H9 (cell line): ENCODE measurements around the gene ZBTB22. TPM values are rescaled to one million over a fixed set of nuclear protein-coding genes. Genes with fewer than 3 reads are reported as not detected.

Experiments used
- DNase-seq: peaks from one replicate; pipeline ENCODE4 v3.0.0-alpha.2; 2017
- H2AFZ ChIP-seq: one replicate; pipeline ENCODE4 v1.6.1; 2013; ENCODE audit warnings: mild to moderate bottlenecking, low read length, control low read depth, moderate library complexity
- H2AK5ac ChIP-seq: 2 replicates; pipeline ENCODE4 v1.6.1; 2013; ENCODE audit warnings: low read length, control low read depth, mixed read lengths; ENCODE audit not compliant: insufficient read length
- H2BK120ac ChIP-seq: one replicate; pipeline ENCODE4 v1.6.1; 2013; ENCODE audit warnings: low read depth, mild to moderate bottlenecking, low read length, control low read depth, inconsistent platforms; ENCODE audit not compliant: poor library complexity, severe bottlenecking
- H2BK12ac ChIP-seq: 2 replicates; pipeline ENCODE4 v1.6.1; 2013; ENCODE audit warnings: low read length, control low read depth, mixed read lengths, low read depth; ENCODE audit not compliant: insufficient read length
- H2BK15ac ChIP-seq: 2 replicates; pipeline ENCODE4 v1.6.1; 2013; ENCODE audit warnings: low read depth, low read length, control low read depth
- H2BK20ac ChIP-seq: one replicate; pipeline ENCODE4 v1.6.1; 2013; ENCODE audit warnings: low read depth, mild to moderate bottlenecking, low read length, control low read depth, inconsistent platforms; ENCODE audit not compliant: poor library complexity, severe bottlenecking
- H2BK5ac ChIP-seq: 2 replicates; pipeline ENCODE4 v1.6.1; 2013; ENCODE audit warnings: low read length, control low read depth, mixed read lengths; ENCODE audit not compliant: insufficient read length
- H3K14ac ChIP-seq: 2 replicates; pipeline ENCODE4 v1.6.1; 2013; ENCODE audit warnings: low read length, control low read depth; ENCODE audit not compliant: insufficient read depth
- H3K18ac ChIP-seq: 2 replicates; pipeline ENCODE4 v1.6.1; 2013; ENCODE audit warnings: low read depth, mild to moderate bottlenecking, mixed read lengths, low read length, control low read depth; ENCODE audit not compliant: insufficient read length
- H3K23ac ChIP-seq: 2 replicates; pipeline ENCODE4 v1.6.1; 2013; ENCODE audit warnings: low read length, control low read depth, mixed read lengths, low read depth; ENCODE audit not compliant: insufficient read length
- H3K23me2 ChIP-seq: 2 replicates; pipeline ENCODE4 v1.6.1; 2013; ENCODE audit warnings: low read depth, mild to moderate bottlenecking, mixed read lengths, low read length, control low read depth; ENCODE audit not compliant: insufficient read length, poor library complexity, severe bottlenecking
- H3K27ac ChIP-seq: 2 replicates; pipeline ENCODE4 v1.5.1; 2013; ENCODE audit warnings: low read length, control low read depth, mixed read lengths, low read depth; ENCODE audit not compliant: insufficient read length
- H3K27me3 ChIP-seq: 2 replicates; pipeline ENCODE4 v1.6.1; 2013; ENCODE audit warnings: low read length, control low read depth, inconsistent platforms; ENCODE audit not compliant: insufficient read depth
- H3K4ac ChIP-seq: 2 replicates; pipeline ENCODE4 v1.6.1; 2013; ENCODE audit warnings: low read depth, mild to moderate bottlenecking, control low read depth, inconsistent platforms, low read length, moderate library complexity
- H3K4me1 ChIP-seq: 2 replicates; pipeline ENCODE4 v1.6.1; 2013; ENCODE audit warnings: low read length, control low read depth, inconsistent platforms; ENCODE audit not compliant: insufficient read depth
- H3K4me2 ChIP-seq: 2 replicates; pipeline ENCODE4 v1.6.1; 2013; ENCODE audit warnings: low read length, control low read depth, mixed read lengths; ENCODE audit not compliant: insufficient read length, insufficient read depth
- H3K56ac ChIP-seq: 2 replicates; pipeline ENCODE4 v1.6.1; 2013; ENCODE audit warnings: low read depth, mild to moderate bottlenecking, mixed read lengths, low read length, control low read depth; ENCODE audit not compliant: insufficient read length
- H3K79me1 ChIP-seq: 2 replicates; pipeline ENCODE4 v1.6.1; 2013; ENCODE audit warnings: low read depth, mild to moderate bottlenecking, moderate library complexity, low read length, control low read depth, inconsistent platforms; ENCODE audit not compliant: insufficient read depth, poor library complexity, severe bottlenecking
- H3K79me2 ChIP-seq: 2 replicates; pipeline ENCODE4 v1.6.1; 2013; ENCODE audit warnings: low read length, control low read depth, inconsistent platforms; ENCODE audit not compliant: insufficient read depth
- H3K9ac ChIP-seq: 2 replicates; pipeline ENCODE4 v1.6.1; 2013; ENCODE audit warnings: low read length, control low read depth, mixed read lengths; ENCODE audit not compliant: insufficient read length; ENCODE audit errors: extremely low read depth
- H3K9me3 ChIP-seq: one replicate; pipeline ENCODE4 v1.6.1; 2013; ENCODE audit warnings: low read depth, low read length, inconsistent platforms; ENCODE audit not compliant: control insufficient read depth
- H3T11ph ChIP-seq: one replicate; pipeline ENCODE4 v1.6.1; 2013; ENCODE audit warnings: mild to moderate bottlenecking, low read length, control low read depth, inconsistent platforms
- H4K20me1 ChIP-seq: one replicate; pipeline ENCODE4 v1.6.1; 2013; ENCODE audit not compliant: control insufficient read depth, insufficient read length, insufficient read depth
- H4K5ac ChIP-seq: 2 replicates; pipeline ENCODE4 v1.6.1; 2013; ENCODE audit warnings: low read depth, mild to moderate bottlenecking, mixed read lengths, low read length, control low read depth; ENCODE audit not compliant: insufficient read length
- H4K8ac ChIP-seq: replicated peaks from 2 replicates; pipeline ENCODE4 v1.6.1; 2013; ENCODE audit warnings: low read length, control low read depth, mixed read lengths, low read depth; ENCODE audit not compliant: insufficient read length
- H4K91ac ChIP-seq: 2 replicates; pipeline ENCODE4 v1.6.1; 2013; ENCODE audit warnings: low read depth, mild to moderate bottlenecking, moderate library complexity, mixed read lengths, low read length, control low read depth; ENCODE audit not compliant: insufficient read length
- H3K27ac Mint-ChIP-seq, 3 experiments: 2 replicates in 2 of 3; 3 replicates in 1 of 3; pipeline ENCODE4 v1.8.0; 2020 to 2021; ENCODE audit warnings: mixed read lengths in 3 of 3, mild to moderate bottlenecking in 1 of 3, moderate library complexity in 1 of 3
- H3K27me3 Mint-ChIP-seq: 2 replicates; pipeline ENCODE4 v1.8.0; 2021; ENCODE audit warnings: low read depth, mild to moderate bottlenecking, moderate library complexity, mixed read lengths
- H3K36me3 Mint-ChIP-seq, 3 experiments: 2 replicates in 2 of 3; 3 replicates in 1 of 3; pipeline ENCODE4 v1.8.0; 2020 to 2021; ENCODE audit warnings: low read depth in 3 of 3, mixed read lengths in 3 of 3; ENCODE audit not compliant: insufficient read depth in 1 of 3
- H3K4me1 Mint-ChIP-seq, 2 experiments: 2 replicates each; pipeline ENCODE4 v1.8.0; 2020; ENCODE audit warnings: mixed read lengths in 2 of 2
- H3K4me3 Mint-ChIP-seq, 2 experiments: 2 replicates in 1 of 2; 3 replicates in 1 of 2; pipeline ENCODE4 v1.8.0; 2020 to 2021; ENCODE audit warnings: mild to moderate bottlenecking in 2 of 2, mixed read lengths in 2 of 2, moderate library complexity in 1 of 2
- H3K9me3 Mint-ChIP-seq, 2 experiments: 2 replicates in 1 of 2; 3 replicates in 1 of 2; pipeline ENCODE4 v1.8.0; 2020; ENCODE audit warnings: mild to moderate bottlenecking in 2 of 2, mixed read lengths in 2 of 2, moderate library complexity in 1 of 2
- CTCF ChIP-seq: fragments of 200-600 bp; sonication (generic); conservative IDR thresholded peaks from 3 replicates; pipeline ENCODE4 v1.8.0; 2021; ENCODE audit warnings: antibody characterized with exemption, mild to moderate bottlenecking
- WGBS: extraction: QIAGEN DNeasy Blood & Tissue Kit; methylation state at CpG from one replicate; pipeline ENCODE4 v1.1.7; 2013; ENCODE audit warnings: missing lambda C conversion rate, low lambda C conversion rate, mixed read lengths; ENCODE audit not compliant: insufficient read length; ENCODE audit errors: extremely low coverage; 5-methylcytosine and 5-hydroxymethylcytosine counted together
- total RNA-seq: library from RNA; stranded (reverse); gene quantifications from 2 replicates; pipeline ENCODE4 v1.2.1, GENCODE V29; 2021

The ZBTB22 gene
- total RNA-seq, 1 experiment from 2014 or later: 8.1 TPM

- Histone ChIP-seq H4K8ac (no peak overlapping the region), H2BK12ac (no peak overlapping the region), H3K9me3 (no peaks in the 10 kb centered on the region), H3K4me1 (no peaks in the 10 kb centered on the region), H3K56ac (no peak overlapping the region), H3K4ac (no peak overlapping the region), H3K27ac (no peak overlapping the region), H3K14ac (no peak overlapping the region), H3K23ac (no peak overlapping the region), H4K5ac (no peak overlapping the region), H2BK120ac (no peak overlapping the region), H2BK15ac (no peak overlapping the region), H3K23me2 (no peaks in the 10 kb centered on the region), H2BK5ac (no peak overlapping the region), H2AFZ (no peak overlapping the region), H3K18ac (no peak overlapping the region), H3K79me2 (peaks cover 3% of the 10 kb centered on the region; the same call in 1 of the 2 replicates), H3K4me2 (no peak overlapping the region), H2BK20ac (no peak overlapping the region), H3T11ph (no peak overlapping the region), H4K91ac (no peak overlapping the region), H3K79me1 (no peaks in the 10 kb centered on the region), H3K27me3 (no peaks in the 10 kb centered on the region), H4K20me1 (no peaks in the 10 kb centered on the region), H2AK5ac (no peak overlapping the region), H3K9ac (no peak overlapping the region)
- no peak for DNase-seq
- H3K4me1 Mint-ChIP-seq: no peaks in the 10 kb centered on the region
- no peaks in the 10 kb centered on the region; the same call in 1 of the 2 replicates for H3K27me3 Mint-ChIP-seq
- H3K27ac Mint-ChIP-seq: no peak overlapping the region
- WGBS: no CpG with 5 or more reads among the region's 4 CpGs
- H3K4me3 Mint-ChIP-seq: no peak overlapping the region; a peak in 1 of 5 replicates
- H3K9me3 Mint-ChIP-seq: no peaks in the 10 kb centered on the region
- no peak for TF ChIP-seq CTCF
- peaks cover 2 to 12% (median 5%) of the 10 kb centered on the region in 3 experiments; a peak in 5 of 7 replicates for H3K36me3 Mint-ChIP-seq
Observed at GRCh38 chr6:33306356-33306755, 11.2 kb downstream of the ZBTB22 start.
